ENCODE measurements around the gene CCT2.

CCT2 gene

GRCh38 chr12:69641546-69641945 is 56.3 kb downstream of the CCT2 start:
- no peak for DNase-seq (ENCODE audit: low read depth in 1 of 2, low spot score in 1 of 2)

- DNase-seq (ENCODE audit: low read depth in 1 of 2, low spot score in 1 of 2), result no peak
Observed at GRCh38 chr12:69642531-69642930, 57.3 kb downstream of the CCT2 start.

GRCh38 chr12:69644511-69644910 is 59.3 kb downstream of the CCT2 start:
- DNase-seq (ENCODE audit: low read depth in 1 of 2, low spot score in 1 of 2), result no peak

- no peak for DNase-seq (ENCODE audit: low read depth in 1 of 2, low spot score in 1 of 2)
Observed at GRCh38 chr12:69645031-69645430, 59.8 kb downstream of the CCT2 start.

- no peak for DNase-seq (ENCODE audit: low read depth in 1 of 2, low spot score in 1 of 2)
Observed at GRCh38 chr12:69647178-69647577, 61.9 kb downstream of the CCT2 start.

GRCh38 chr12:69648476-69648875 is 63.2 kb downstream of the CCT2 start:
- no peak for DNase-seq (ENCODE audit: low read depth in 1 of 2, low spot score in 1 of 2)

GRCh38 chr12:69649529-69649928 is 64.3 kb downstream of the CCT2 start:
- DNase-seq (ENCODE audit: low read depth in 1 of 2, low spot score in 1 of 2), result no peak

All from stimulated activated CD4-positive, alpha-beta T cell treated with anti-CD3 and anti-CD28 coated beads, Interleukin-15, amount 100 ng/mL, for 1 hour (primary cell).